Loucy (cell line): ENCODE results near the gene MAPK7.

ENCODE experiments used
- H2AFZ ChIP-seq: fragments of 200-600 bp; sonication (generic); 2 replicates; pipeline ENCODE4 v1.6.0; 2016; ENCODE audit warnings: antibody characterized with exemption, mild to moderate bottlenecking, low read length, moderate library complexity
- H3F3A ChIP-seq: fragments of 200-600 bp; 2 replicates; pipeline ENCODE4 v1.6.0; 2016; ENCODE audit warnings: antibody characterized with exemption, low read depth, mild to moderate bottlenecking
- H3K27me3 ChIP-seq: fragments of 200-600 bp; sonication (generic); 2 replicates; pipeline ENCODE4 v1.6.1; 2014; ENCODE audit warnings: low read length, mild to moderate bottlenecking; ENCODE audit not compliant: insufficient read depth, poor library complexity, severe bottlenecking
- H3K36me3 ChIP-seq: fragments of 200-600 bp; sonication (generic); 2 replicates; pipeline ENCODE4 v1.6.1; 2016; ENCODE audit warnings: low read length; ENCODE audit not compliant: insufficient read depth
- H3K4me1 ChIP-seq: fragments of 200-600 bp; sonication (generic); 2 replicates; pipeline ENCODE4 v1.5.1; 2014; ENCODE audit warnings: low read length, mild to moderate bottlenecking; ENCODE audit not compliant: insufficient read depth, poor library complexity, severe bottlenecking
- H3K4me2 ChIP-seq: fragments of 200-600 bp; sonication (generic); 2 replicates; pipeline ENCODE4 v1.6.0; 2014; ENCODE audit warnings: antibody characterized with exemption, low read length, low read depth, mild to moderate bottlenecking; ENCODE audit not compliant: poor library complexity, severe bottlenecking
- H3K4me3 ChIP-seq: fragments of 200-600 bp; sonication (generic); 2 replicates; pipeline ENCODE4 v1.5.1; 2014; ENCODE audit warnings: low read length, mild to moderate bottlenecking, mixed read lengths; ENCODE audit not compliant: poor library complexity, severe bottlenecking
- H3K79me2 ChIP-seq: fragments of 200-600 bp; sonication (generic); 2 replicates; pipeline ENCODE4 v1.6.1; 2014; ENCODE audit warnings: low read length; ENCODE audit not compliant: insufficient read depth
- H3K9ac ChIP-seq: fragments of 200-600 bp; sonication (generic); 2 replicates; pipeline ENCODE4 v1.6.0; 2014; ENCODE audit warnings: mild to moderate bottlenecking, low read depth, low read length, moderate library complexity; ENCODE audit not compliant: poor library complexity, severe bottlenecking
- H3K9me2 ChIP-seq: fragments of 200-600 bp; sonication (generic); replicated peaks from 2 replicates; pipeline ENCODE4 v1.6.1; 2016; ENCODE audit warnings: low read depth, low read length, mixed read lengths
- H3K9me3 ChIP-seq: fragments of 200-600 bp; sonication (generic); 2 replicates; pipeline ENCODE4 v1.6.1; 2014; ENCODE audit warnings: mild to moderate bottlenecking, antibody characterized with exemption, low read length, low read depth; ENCODE audit not compliant: insufficient read depth
- H4K20me1 ChIP-seq: fragments of 200-600 bp; sonication (generic); 2 replicates; pipeline ENCODE4 v1.6.0; 2014; ENCODE audit warnings: antibody characterized with exemption, low read length, mild to moderate bottlenecking; ENCODE audit not compliant: insufficient read depth, poor library complexity, severe bottlenecking
- CTCF ChIP-seq: fragments of 200-600 bp; sonication (generic); conservative IDR thresholded peaks from 2 replicates; pipeline ENCODE4 v1.5.1; 2014; ENCODE audit warnings: mild to moderate bottlenecking, antibody characterized with exemption, low read length
- EZH2phosphoT487 ChIP-seq: fragments of 200-600 bp; IDR thresholded peaks from 2 replicates; pipeline ENCODE4 v1.6.1; 2018; ENCODE audit warnings: antibody characterized with exemption, mild to moderate bottlenecking, moderate library complexity, borderline replicate concordance

The MAPK7 gene

GRCh38 chr17:19385521-19385983, 7.3 kb downstream of the MAPK7 start:
- Histone ChIP-seq H3K79me2 (peaks cover 3% of the 10 kb centered on the region; the same call in 1 of the 2 replicates), H3K9me2 (no peaks in the 10 kb centered on the region), H3K4me1 (peaks cover 5% of the 10 kb centered on the region), H3K9me3 (no peaks in the 10 kb centered on the region), H2AFZ (no peak overlapping the region), H3K27me3 (no peaks in the 10 kb centered on the region), H4K20me1 (no peaks in the 10 kb centered on the region), H3K4me3 (no peak overlapping the region), H3K9ac (no peak overlapping the region), H3F3A (no peaks in the 10 kb centered on the region), H3K4me2 (no peak overlapping the region), H3K36me3 (peaks cover 10% of the 10 kb centered on the region; the same call in 1 of the 2 replicates)
- TF ChIP-seq EZH2phosphoT487 (no peak), CTCF (no peak)

- H2AFZ ChIP-seq = no peak overlapping the region
- peaks cover 5% of the 10 kb centered on the region for H3K4me1 ChIP-seq
- no peak overlapping the region for H3K9ac ChIP-seq
- no peaks in the 10 kb centered on the region for H4K20me1 ChIP-seq
- H3K9me3 ChIP-seq = no peaks in the 10 kb centered on the region
- no peaks in the 10 kb centered on the region for H3K79me2 ChIP-seq
- H3F3A ChIP-seq = no peaks in the 10 kb centered on the region
- H3K27me3 ChIP-seq = no peaks in the 10 kb centered on the region
- H3K9me2 ChIP-seq = no peaks in the 10 kb centered on the region
- no peak overlapping the region for H3K4me3 ChIP-seq
- TF ChIP-seq EZH2phosphoT487 = no peak
- no peak for TF ChIP-seq CTCF
- H3K4me2 ChIP-seq = no peak overlapping the region
- peaks cover 3% of the 10 kb centered on the region; the same call in 1 of the 2 replicates for H3K36me3 ChIP-seq
These were observed 8.0 kb downstream of the MAPK7 start for GRCh38 chr17:19386051-19386929.

- Histone ChIP-seq H3F3A (no peaks in the 10 kb centered on the region), H3K9ac (no peak within 1 kb of the TSS), H3K36me3 (no peaks in the 10 kb centered on the region; the same call in 1 of the 2 replicates), H3K4me3 (no peak within 1 kb of the TSS), H3K79me2 (no peaks in the 10 kb centered on the region), H3K9me2 (no peaks in the 10 kb centered on the region), H3K27me3 (no peaks in the 10 kb centered on the region), H3K4me1 (peaks cover 5% of the 10 kb centered on the region), H4K20me1 (no peaks in the 10 kb centered on the region), H3K4me2 (no peak within 1 kb of the TSS), H2AFZ (no peak within 1 kb of the TSS), H3K9me3 (no peaks in the 10 kb centered on the region)
- TF ChIP-seq CTCF (no peak), EZH2phosphoT487 (no peak)
These were observed 8.9 kb downstream of the MAPK7 start, which contains the start of gene MFAP4 for GRCh38 chr17:19386974-19387920. Gene MFAP4 (minus strand): TSS chr17:19387190. CDS start chr17:19387155, 35 bp downstream.
